ENCODE results near the gene CENPN.

The CENPN gene

GRCh38 chr16:81006813-81007695 is at the start of gene CENPN, which contains the start of gene CMC2:
Gene CENPN, plus strand, starts transcription at chr16:81007214. Its CDS starts 4,726 bp downstream, at chr16:81011940.
Gene CMC2, minus strand, starts transcription at chr16:81006885. Its CDS starts 9,491 bp downstream, at chr16:80997394.
- H3K36me3 ChIP-seq (ENCODE audit: control insufficient read depth in 5 of 5, insufficient read depth in 5 of 5, low read length in 5 of 5), result no peaks in the 10 kb centered on the region
- no peaks in the 10 kb centered on the region for H3K27me3 ChIP-seq (ENCODE audit: control insufficient read depth in 5 of 5, insufficient read depth in 4 of 5, low read length in 5 of 5)
- peak within 1 kb of the TSS; percentile 94 to 98 (median 96) for H3K9ac ChIP-seq (ENCODE audit: low read length in 5 of 5)
- peak within 1 kb of the TSS; percentile 96 for H3K27ac ChIP-seq (ENCODE audit: low read depth, low read length)
- no peaks in the 10 kb centered on the region for H3K9me3 ChIP-seq (ENCODE audit: control insufficient read depth in 5 of 5, low read length in 5 of 5)
- peaks cover 3 to 40% (median 29%) of the 10 kb centered on the region in 5 donors for H3K4me1 ChIP-seq (ENCODE audit: control insufficient read depth in 5 of 5, insufficient read depth in 5 of 5, low read length in 5 of 5)
- H3K4me3 ChIP-seq (ENCODE audit: low read depth in 1 of 5, low read length in 5 of 5), result peak within 1 kb of the TSS; percentile 73 to 99 (median 92)

- Histone ChIP-seq H3K27ac (ENCODE audit: low read depth, low read length) (no peak overlapping the region), H3K36me3 (ENCODE audit: control insufficient read depth in 5 of 5, insufficient read depth in 5 of 5, low read length in 5 of 5) (peaks cover 0 to 6% (median 0%) of the 10 kb centered on the region in 5 donors), H3K9me3 (ENCODE audit: control insufficient read depth in 5 of 5, low read length in 5 of 5) (peaks cover 0 to 23% (median 16%) of the 10 kb centered on the region in 5 donors), H3K4me3 (ENCODE audit: low read depth in 1 of 5, low read length in 5 of 5) (no peak overlapping the region), H3K27me3 (ENCODE audit: control insufficient read depth in 5 of 5, insufficient read depth in 4 of 5, low read length in 5 of 5) (no peaks in the 10 kb centered on the region), H3K9ac (ENCODE audit: low read length in 5 of 5) (no peak overlapping the region), H3K4me1 (ENCODE audit: control insufficient read depth in 5 of 5, insufficient read depth in 5 of 5, low read length in 5 of 5) (no peaks in the 10 kb centered on the region)
Observed at GRCh38 chr16:80958284-80958683, 48.7 kb upstream of the CENPN start.

- Histone ChIP-seq H3K4me3 (ENCODE audit: low read depth in 1 of 5, low read length in 5 of 5) (no peak overlapping the region), H3K9me3 (ENCODE audit: control insufficient read depth in 5 of 5, low read length in 5 of 5) (peaks cover 0 to 22% (median 14%) of the 10 kb centered on the region in 5 donors), H3K27me3 (ENCODE audit: control insufficient read depth in 5 of 5, insufficient read depth in 4 of 5, low read length in 5 of 5) (no peaks in the 10 kb centered on the region), H3K4me1 (ENCODE audit: control insufficient read depth in 5 of 5, insufficient read depth in 5 of 5, low read length in 5 of 5) (no peaks in the 10 kb centered on the region), H3K36me3 (ENCODE audit: control insufficient read depth in 5 of 5, insufficient read depth in 5 of 5, low read length in 5 of 5) (peaks cover 0 to 6% (median 0%) of the 10 kb centered on the region in 5 donors), H3K9ac (ENCODE audit: low read length in 5 of 5) (no peak overlapping the region), H3K27ac (ENCODE audit: low read depth, low read length) (no peak overlapping the region)
Observed at GRCh38 chr16:80962879-80963278, 44.1 kb upstream of the CENPN start.

GRCh38 chr16:80964351-80964750 is 42.7 kb upstream of the CENPN start:
- no peak overlapping the region for H3K27ac ChIP-seq (ENCODE audit: low read depth, low read length)
- H3K9ac ChIP-seq (ENCODE audit: low read length in 5 of 5), result no peak overlapping the region
- H3K4me3 ChIP-seq (ENCODE audit: low read depth in 1 of 5, low read length in 5 of 5), result no peak overlapping the region
- peaks cover 0 to 10% (median 3%) of the 10 kb centered on the region in 5 donors for H3K9me3 ChIP-seq (ENCODE audit: control insufficient read depth in 5 of 5, low read length in 5 of 5)
- H3K27me3 ChIP-seq (ENCODE audit: control insufficient read depth in 5 of 5, insufficient read depth in 4 of 5, low read length in 5 of 5), result no peaks in the 10 kb centered on the region
- no peaks in the 10 kb centered on the region for H3K4me1 ChIP-seq (ENCODE audit: control insufficient read depth in 5 of 5, insufficient read depth in 5 of 5, low read length in 5 of 5)
- H3K36me3 ChIP-seq (ENCODE audit: control insufficient read depth in 5 of 5, insufficient read depth in 5 of 5, low read length in 5 of 5), result peaks cover 0 to 6% (median 0%) of the 10 kb centered on the region in 5 donors

- Histone ChIP-seq H3K4me1 (ENCODE audit: control insufficient read depth in 5 of 5, insufficient read depth in 5 of 5, low read length in 5 of 5) (no peaks in the 10 kb centered on the region), H3K36me3 (ENCODE audit: control insufficient read depth in 5 of 5, insufficient read depth in 5 of 5, low read length in 5 of 5) (peaks cover 0 to 4% (median 0%) of the 10 kb centered on the region in 5 donors), H3K27ac (ENCODE audit: low read depth, low read length) (no peak overlapping the region), H3K9me3 (ENCODE audit: control insufficient read depth in 5 of 5, low read length in 5 of 5) (peaks cover 0 to 2% (median 0%) of the 10 kb centered on the region in 5 donors), H3K4me3 (ENCODE audit: low read depth in 1 of 5, low read length in 5 of 5) (no peak overlapping the region), H3K9ac (ENCODE audit: low read length in 5 of 5) (no peak overlapping the region), H3K27me3 (ENCODE audit: control insufficient read depth in 5 of 5, insufficient read depth in 4 of 5, low read length in 5 of 5) (no peaks in the 10 kb centered on the region)
Observed at GRCh38 chr16:80966617-80967016, 40.4 kb upstream of the CENPN start.

- H3K27me3 ChIP-seq (ENCODE audit: control insufficient read depth in 5 of 5, insufficient read depth in 4 of 5, low read length in 5 of 5), result no peaks in the 10 kb centered on the region
- no peaks in the 10 kb centered on the region for H3K4me1 ChIP-seq (ENCODE audit: control insufficient read depth in 5 of 5, insufficient read depth in 5 of 5, low read length in 5 of 5)
- H3K9ac ChIP-seq (ENCODE audit: low read length in 5 of 5), result no peak overlapping the region
- H3K9me3 ChIP-seq (ENCODE audit: control insufficient read depth in 5 of 5, low read length in 5 of 5), result no peaks in the 10 kb centered on the region
- H3K4me3 ChIP-seq (ENCODE audit: low read depth in 1 of 5, low read length in 5 of 5), result no peak overlapping the region
- H3K36me3 ChIP-seq (ENCODE audit: control insufficient read depth in 5 of 5, insufficient read depth in 5 of 5, low read length in 5 of 5), result peaks cover 0 to 4% (median 0%) of the 10 kb centered on the region in 5 donors
- H3K27ac ChIP-seq (ENCODE audit: low read depth, low read length), result no peak overlapping the region
Observed at GRCh38 chr16:80968386-80969113, 38.5 kb upstream of the CENPN start.

- Histone ChIP-seq H3K4me1 (ENCODE audit: control insufficient read depth in 5 of 5, insufficient read depth in 5 of 5, low read length in 5 of 5) (no peaks in the 10 kb centered on the region), H3K4me3 (ENCODE audit: low read depth in 1 of 5, low read length in 5 of 5) (no peak overlapping the region), H3K9ac (ENCODE audit: low read length in 5 of 5) (no peak overlapping the region), H3K27me3 (ENCODE audit: control insufficient read depth in 5 of 5, insufficient read depth in 4 of 5, low read length in 5 of 5) (no peaks in the 10 kb centered on the region), H3K36me3 (ENCODE audit: control insufficient read depth in 5 of 5, insufficient read depth in 5 of 5, low read length in 5 of 5) (peaks cover 0 to 4% (median 0%) of the 10 kb centered on the region in 5 donors), H3K27ac (ENCODE audit: low read depth, low read length) (no peak overlapping the region), H3K9me3 (ENCODE audit: control insufficient read depth in 5 of 5, low read length in 5 of 5) (no peaks in the 10 kb centered on the region)
Observed at GRCh38 chr16:80969114-80969484, 37.9 kb upstream of the CENPN start.

GRCh38 chr16:80971819-80972218 is 35.2 kb upstream of the CENPN start:
- no peaks in the 10 kb centered on the region for H3K9me3 ChIP-seq (ENCODE audit: control insufficient read depth in 5 of 5, low read length in 5 of 5)
- peaks cover 4 to 14% (median 11%) of the 10 kb centered on the region in 5 donors for H3K36me3 ChIP-seq (ENCODE audit: control insufficient read depth in 5 of 5, insufficient read depth in 5 of 5, low read length in 5 of 5)
- H3K4me3 ChIP-seq (ENCODE audit: low read depth in 1 of 5, low read length in 5 of 5), result no peak overlapping the region
- H3K27me3 ChIP-seq (ENCODE audit: control insufficient read depth in 5 of 5, insufficient read depth in 4 of 5, low read length in 5 of 5), result no peaks in the 10 kb centered on the region
- H3K27ac ChIP-seq (ENCODE audit: low read depth, low read length), result no peak overlapping the region
- H3K4me1 ChIP-seq (ENCODE audit: control insufficient read depth in 5 of 5, insufficient read depth in 5 of 5, low read length in 5 of 5), result no peaks in the 10 kb centered on the region
- no peak overlapping the region for H3K9ac ChIP-seq (ENCODE audit: low read length in 5 of 5)

GRCh38 chr16:80972611-80973010 is 34.4 kb upstream of the CENPN start:
- Histone ChIP-seq H3K9me3 (ENCODE audit: control insufficient read depth in 5 of 5, low read length in 5 of 5) (no peaks in the 10 kb centered on the region), H3K36me3 (ENCODE audit: control insufficient read depth in 5 of 5, insufficient read depth in 5 of 5, low read length in 5 of 5) (peaks cover 7 to 14% (median 14%) of the 10 kb centered on the region in 5 donors), H3K4me1 (ENCODE audit: control insufficient read depth in 5 of 5, insufficient read depth in 5 of 5, low read length in 5 of 5) (no peaks in the 10 kb centered on the region), H3K27ac (ENCODE audit: low read depth, low read length) (no peak overlapping the region), H3K4me3 (ENCODE audit: low read depth in 1 of 5, low read length in 5 of 5) (no peak overlapping the region), H3K27me3 (ENCODE audit: control insufficient read depth in 5 of 5, insufficient read depth in 4 of 5, low read length in 5 of 5) (no peaks in the 10 kb centered on the region), H3K9ac (ENCODE audit: low read length in 5 of 5) (no peak overlapping the region)

GRCh38 chr16:80973991-80974390 is 33.0 kb upstream of the CENPN start:
- Histone ChIP-seq H3K4me1 (ENCODE audit: control insufficient read depth in 5 of 5, insufficient read depth in 5 of 5, low read length in 5 of 5) (no peaks in the 10 kb centered on the region), H3K9ac (ENCODE audit: low read length in 5 of 5) (no peak overlapping the region), H3K27me3 (ENCODE audit: control insufficient read depth in 5 of 5, insufficient read depth in 4 of 5, low read length in 5 of 5) (no peaks in the 10 kb centered on the region), H3K36me3 (ENCODE audit: control insufficient read depth in 5 of 5, insufficient read depth in 5 of 5, low read length in 5 of 5) (peaks cover 7 to 17% (median 14%) of the 10 kb centered on the region in 5 donors), H3K4me3 (ENCODE audit: low read depth in 1 of 5, low read length in 5 of 5) (no peak overlapping the region), H3K27ac (ENCODE audit: low read depth, low read length) (no peak overlapping the region), H3K9me3 (ENCODE audit: control insufficient read depth in 5 of 5, low read length in 5 of 5) (no peaks in the 10 kb centered on the region)
